T-helper 1 cell treated with Interleukin-12 subunit alpha and Interleukin-12 subunit beta and Interleukin-4 antibody, amounts not matched to agents 30 ng/mL and 1 ng/mL, for 36 hours (primary cell): ENCODE data around the gene SMPD4. TPM values are rescaled to one million over a fixed set of nuclear protein-coding genes. Genes with fewer than 3 reads are reported as not detected.
"Not testable (repeated sequence)": the region's sequence is repeated elsewhere in the genome, so short reads cannot be mapped to it uniquely, and the experiment has no call there.

Experiments
- intact Hi-C: fragments of 100-400 bp; cut with micrococcal nuclease; formaldehyde crosslinking; loops from one replicate; pipeline ENCODE4 v1.15.1; 2024
- total RNA-seq: library from RNA; stranded (reverse); gene quantifications from 2 replicates; pipeline ENCODE4 v1.2.3, GENCODE V29; 2022

The SMPD4 gene
- 70.9 and 72.7 TPM in 2 replicates for total RNA-seq

- intact Hi-C loops: loop anchor here (1.0 to 5.0 kb wide), 11 partner anchors 36 to 1311 kb away; partner anchors contain the start of genes CCDC74B, IMP4, MZT2A and PLEKHB2
Measured at GRCh38 chr2:130181325-130181879, at the start of gene SMPD4. SMPD4 (minus strand) TSS chr2:130181602; CDS start chr2:130176592, 5,010 bp downstream.

- intact Hi-C loops: not testable (repeated sequence)
Measured at GRCh38 chr2:130230907-130231306, 49.5 kb upstream of the SMPD4 start.

GRCh38 chr2:130230376-130230775, 49.0 kb upstream of the SMPD4 start:
- intact Hi-C loops: not testable (repeated sequence)

GRCh38 chr2:130229161-130229510, 47.7 kb upstream of the SMPD4 start:
- intact Hi-C loops: loop anchor here (1.0 kb wide), 1 partner anchor 48 kb away; the partner anchor contains the start of gene SMPD4

GRCh38 chr2:130228467-130229160, 47.2 kb upstream of the SMPD4 start:
- intact Hi-C loops: loop anchor here (1.0 kb wide), 1 partner anchor 47 kb away; the partner anchor contains the start of gene SMPD4

GRCh38 chr2:130228005-130228404, 46.6 kb upstream of the SMPD4 start:
- intact Hi-C loops: not testable (repeated sequence)

GRCh38 chr2:130222523-130222922, 41.1 kb upstream of the SMPD4 start:
- intact Hi-C loops: not testable (repeated sequence)

GRCh38 chr2:130220505-130220904, 39.1 kb upstream of the SMPD4 start:
- intact Hi-C loops: not testable (repeated sequence)

- intact Hi-C loops: not testable (repeated sequence)
Measured at GRCh38 chr2:130219147-130219546, 37.7 kb upstream of the SMPD4 start.

GRCh38 chr2:130207051-130207450, 25.6 kb upstream of the SMPD4 start:
- intact Hi-C loops: not testable (repeated sequence)

- intact Hi-C loops: not testable (repeated sequence)
Measured at GRCh38 chr2:130203150-130203549, 21.7 kb upstream of the SMPD4 start.

- intact Hi-C loops: not testable (repeated sequence)
Measured at GRCh38 chr2:130202518-130202917, 21.1 kb upstream of the SMPD4 start.

- intact Hi-C loops: no loop called here
Measured at GRCh38 chr2:130198343-130198742, 16.9 kb upstream of the SMPD4 start, which contains the start of gene TUBA3E. TUBA3E (minus strand) TSS chr2:130198439; CDS start chr2:130198360, 79 bp downstream.

GRCh38 chr2:130196052-130196451, 14.7 kb upstream of the SMPD4 start:
- intact Hi-C loops: not testable (repeated sequence)

- intact Hi-C loops: not testable (repeated sequence)
Measured at GRCh38 chr2:130195089-130195635, 13.8 kb upstream of the SMPD4 start.

- intact Hi-C loops: not testable (repeated sequence)
Measured at GRCh38 chr2:130193824-130194223, 12.4 kb upstream of the SMPD4 start.

GRCh38 chr2:130192451-130192850, 11.0 kb upstream of the SMPD4 start:
- intact Hi-C loops: not testable (repeated sequence)

GRCh38 chr2:130191319-130191718, 9.9 kb upstream of the SMPD4 start:
- intact Hi-C loops: not testable (repeated sequence)

GRCh38 chr2:130190237-130190636, 8.8 kb upstream of the SMPD4 start:
- intact Hi-C loops: no loop called here

GRCh38 chr2:130188958-130189357, 7.6 kb upstream of the SMPD4 start:
- intact Hi-C loops: not testable (repeated sequence)

- intact Hi-C loops: not testable (repeated sequence)
Measured at GRCh38 chr2:130187859-130188792, 6.7 kb upstream of the SMPD4 start.
